Mesenchymal stem cell (in vitro differentiated cells and primary cell): ENCODE results near the gene C3orf85.
A peak's percentile ranks its signal among the peaks of the same experiment; 100 is the strongest.

Source experiments
- DNase-seq: peaks from one replicate; pipeline ENCODE4 v3.0.0-alpha.2; 2013
- H2AFZ ChIP-seq: one replicate; pipeline ENCODE4 v1.6.1; 2013; ENCODE audit warnings: low read depth, mild to moderate bottlenecking, control low read depth, inconsistent platforms, low read length, moderate library complexity
- H2AK5ac ChIP-seq: 2 replicates; pipeline ENCODE4 v1.6.1; 2013; ENCODE audit warnings: low read length, moderate library complexity, mild to moderate bottlenecking, inconsistent platforms; ENCODE audit not compliant: severe bottlenecking
- H2BK120ac ChIP-seq: one replicate; pipeline ENCODE4 v1.6.1; 2013; ENCODE audit warnings: low read depth, mild to moderate bottlenecking, inconsistent platforms, low read length, moderate library complexity
- H2BK12ac ChIP-seq, 2 experiments: one replicate each; pipeline ENCODE4 v1.6.1; 2013; ENCODE audit warnings: inconsistent platforms in 2 of 2, low read length in 2 of 2, mild to moderate bottlenecking in 2 of 2, moderate library complexity in 2 of 2, control low read depth in 1 of 2
- H2BK15ac ChIP-seq: one replicate; pipeline ENCODE4 v1.6.1; 2013; ENCODE audit warnings: mild to moderate bottlenecking, low read depth, inconsistent platforms; ENCODE audit not compliant: poor library complexity, severe bottlenecking
- H2BK5ac ChIP-seq: 2 replicates; pipeline ENCODE4 v1.6.1; 2013; ENCODE audit warnings: low read depth, mild to moderate bottlenecking, low read length, control low read depth, inconsistent platforms; ENCODE audit not compliant: poor library complexity, severe bottlenecking
- H3K14ac ChIP-seq, 2 experiments: one replicate each; pipeline ENCODE4 v1.6.1; 2013; ENCODE audit warnings: inconsistent platforms in 2 of 2, low read length in 2 of 2, control low read depth in 1 of 2, mild to moderate bottlenecking in 1 of 2, moderate library complexity in 1 of 2
- H3K18ac ChIP-seq, 2 experiments: one replicate each; pipeline ENCODE4 v1.6.1; 2013; ENCODE audit warnings: inconsistent platforms in 2 of 2, low read length in 2 of 2, control low read depth in 1 of 2, low read depth in 1 of 2, mild to moderate bottlenecking in 1 of 2
- H3K23ac ChIP-seq, 2 experiments: one replicate each; pipeline ENCODE4 v1.6.1; 2013; ENCODE audit warnings: inconsistent platforms in 2 of 2, low read length in 2 of 2, mild to moderate bottlenecking in 2 of 2, moderate library complexity in 2 of 2, control low read depth in 1 of 2
- H3K27ac ChIP-seq: 2 replicates; pipeline ENCODE4 v1.5.1; 2013; ENCODE audit warnings: mild to moderate bottlenecking, moderate library complexity, low read length, control low read depth, inconsistent platforms; ENCODE audit not compliant: poor library complexity, severe bottlenecking
- H3K27me3 ChIP-seq, 2 experiments: 2 replicates each; pipeline versions ENCODE4 v1.6.1 to v1.7.0; 2013; ENCODE audit warnings: low read length in 2 of 2, mild to moderate bottlenecking in 2 of 2, moderate library complexity in 2 of 2, control low read depth in 1 of 2, inconsistent platforms in 1 of 2; ENCODE audit not compliant: control insufficient read depth in 1 of 2, insufficient read depth in 1 of 2
- H3K36me3 ChIP-seq, 2 experiments: 2 replicates each; pipeline versions ENCODE4 v1.6.1 to v1.7.0; 2013; ENCODE audit warnings: low read length in 2 of 2, control low read depth in 1 of 2, inconsistent platforms in 1 of 2, low read depth in 1 of 2, mild to moderate bottlenecking in 1 of 2; ENCODE audit not compliant: insufficient read depth in 2 of 2, control insufficient read depth in 1 of 2
- H3K4ac ChIP-seq, 2 experiments: one replicate each; pipeline ENCODE4 v1.6.1; 2013; ENCODE audit warnings: inconsistent platforms in 2 of 2, low read length in 2 of 2, mild to moderate bottlenecking in 2 of 2, moderate library complexity in 2 of 2, control low read depth in 1 of 2, low read depth in 1 of 2
- H3K4me1 ChIP-seq: 2 replicates; pipeline ENCODE4 v1.6.1; 2013; ENCODE audit warnings: low read depth, low read length, control low read depth; ENCODE audit not compliant: control insufficient read depth, insufficient read depth
- H3K4me2 ChIP-seq: 2 replicates; pipeline ENCODE4 v1.6.1; 2013; ENCODE audit warnings: low read length, mild to moderate bottlenecking, inconsistent platforms; ENCODE audit not compliant: poor library complexity, severe bottlenecking
- H3K4me3 ChIP-seq, 2 experiments: 2 replicates each; pipeline versions ENCODE4 v1.5.1 to v1.7.0; 2013; ENCODE audit warnings: low read length in 2 of 2, mild to moderate bottlenecking in 2 of 2, control low read depth in 1 of 2, low read depth in 1 of 2; ENCODE audit not compliant: insufficient read depth in 1 of 2
- H3K79me1 ChIP-seq: replicated peaks from 2 replicates; pipeline ENCODE4 v1.6.1; 2013; ENCODE audit warnings: mild to moderate bottlenecking, control low read depth, low read length, inconsistent platforms; ENCODE audit not compliant: poor library complexity, severe bottlenecking
- H3K9ac ChIP-seq: 2 replicates; pipeline ENCODE4 v1.7.0; 2013; ENCODE audit warnings: mild to moderate bottlenecking, low read length, moderate library complexity
- H3K9me3 ChIP-seq: 2 replicates; pipeline ENCODE4 v1.7.0; 2013; ENCODE audit warnings: mild to moderate bottlenecking, low read length; ENCODE audit not compliant: control insufficient read depth
- H4K8ac ChIP-seq: one replicate; pipeline ENCODE4 v1.6.1; 2013; ENCODE audit warnings: inconsistent platforms, mild to moderate bottlenecking, low read length, moderate library complexity
- H4K91ac ChIP-seq: one replicate; pipeline ENCODE4 v1.6.1; 2013; ENCODE audit warnings: mild to moderate bottlenecking, low read length, inconsistent platforms
- WGBS: methylation state at CpG from one replicate; pipeline ENCODE4 v1.1.7; 2013; ENCODE audit warnings: mixed read lengths; 5-methylcytosine and 5-hydroxymethylcytosine counted together

C3orf85 gene

DNA sequence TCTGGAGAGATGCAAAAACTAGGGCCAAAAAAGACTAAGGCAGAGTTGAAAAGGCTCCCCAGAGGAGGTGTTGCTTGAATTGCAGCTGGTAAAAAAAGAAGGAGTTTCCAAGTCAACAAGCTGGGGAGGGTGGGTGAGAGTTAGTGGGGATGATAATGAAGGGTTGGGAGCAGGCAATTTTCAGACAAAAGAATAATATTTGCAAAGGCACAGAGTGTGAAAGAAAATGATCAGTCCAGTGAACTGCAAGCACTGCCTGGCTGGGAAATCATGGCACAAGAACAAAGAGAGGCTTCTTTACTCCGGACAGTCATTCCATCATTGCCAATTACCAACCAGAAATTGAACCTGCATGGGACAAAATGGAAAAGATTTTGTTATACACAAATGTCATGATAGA lies 42.2 kb downstream of the C3orf85 start:
- no peaks in the 10 kb centered on the region for H3K79me1 ChIP-seq
- no peak overlapping the region for H3K27ac ChIP-seq
- H3K27me3 ChIP-seq = no peaks in the 10 kb centered on the region
- no peak overlapping the region for H3K4me3 ChIP-seq
- H3K4me2 ChIP-seq = no peak overlapping the region
- no peak overlapping the region for H3K9ac ChIP-seq
- WGBS = no CpG with 5 or more reads among the region's 1 CpG
- no peak overlapping the region for H2AK5ac ChIP-seq
- H3K36me3 ChIP-seq = no peaks in the 10 kb centered on the region
- no peak overlapping the region for H4K8ac ChIP-seq
- no peaks in the 10 kb centered on the region for H3K4me1 ChIP-seq
- no peak overlapping the region for H2BK120ac ChIP-seq
- H3K23ac ChIP-seq = no peak overlapping the region
- no peak overlapping the region for H2BK5ac ChIP-seq
- H3K18ac ChIP-seq = no peak overlapping the region
- no peak overlapping the region for H2BK15ac ChIP-seq
- H3K9me3 ChIP-seq = peaks cover 4% of the 10 kb centered on the region
- DNase-seq = no peak
- no peak overlapping the region for H2AFZ ChIP-seq
- H3K4ac ChIP-seq = no peak overlapping the region
- H4K91ac ChIP-seq = no peak overlapping the region
- H3K14ac ChIP-seq = no peak overlapping the region
- H2BK12ac ChIP-seq = no peak overlapping the region

- Histone ChIP-seq H2BK15ac (no peak overlapping the region), H3K4me2 (no peak overlapping the region), H2BK12ac (no peak overlapping the region), H3K27ac (no peak overlapping the region), H3K36me3 (no peaks in the 10 kb centered on the region), H3K4me3 (no peak overlapping the region), H2AFZ (no peak overlapping the region), H3K4me1 (peaks cover 2% of the 10 kb centered on the region), H2BK5ac (no peak overlapping the region), H3K18ac (no peak overlapping the region), H3K27me3 (no peaks in the 10 kb centered on the region), H3K9ac (no peak overlapping the region), H4K8ac (no peak overlapping the region), H3K4ac (no peak overlapping the region), H3K23ac (no peak overlapping the region), H3K9me3 (peaks cover 5% of the 10 kb centered on the region), H3K79me1 (no peaks in the 10 kb centered on the region), H2AK5ac (no peak overlapping the region), H3K14ac (no peak overlapping the region), H2BK120ac (no peak overlapping the region), H4K91ac (no peak overlapping the region)
- peak; percentile 59 for DNase-seq
These were observed 48.2 kb downstream of the C3orf85 start for GRCh38 chr3:109184726-109185125.

GRCh38 chr3:109187390-109187789 lies 50.9 kb downstream of the C3orf85 start:
- Histone ChIP-seq H3K79me1 (no peaks in the 10 kb centered on the region), H3K9me3 (peaks cover 5% of the 10 kb centered on the region), H3K27me3 (no peaks in the 10 kb centered on the region), H2BK15ac (peak overlapping the region; percentile 68), H2BK5ac (no peak overlapping the region), H2BK120ac (no peak overlapping the region), H2AK5ac (no peak overlapping the region), H3K4ac (no peak overlapping the region), H4K8ac (no peak overlapping the region), H3K23ac (no peak overlapping the region), H3K9ac (no peak overlapping the region), H2BK12ac (no peak overlapping the region), H3K27ac (no peak overlapping the region), H3K18ac (no peak overlapping the region), H3K4me1 (peaks cover 2% of the 10 kb centered on the region), H3K36me3 (no peaks in the 10 kb centered on the region), H3K4me3 (no peak overlapping the region), H2AFZ (no peak overlapping the region), H4K91ac (no peak overlapping the region), H3K14ac (no peak overlapping the region), H3K4me2 (no peak overlapping the region)
- 83% methylated on average over 5 of the region's 5 CpGs for WGBS
- DNase-seq = no peak

DNA sequence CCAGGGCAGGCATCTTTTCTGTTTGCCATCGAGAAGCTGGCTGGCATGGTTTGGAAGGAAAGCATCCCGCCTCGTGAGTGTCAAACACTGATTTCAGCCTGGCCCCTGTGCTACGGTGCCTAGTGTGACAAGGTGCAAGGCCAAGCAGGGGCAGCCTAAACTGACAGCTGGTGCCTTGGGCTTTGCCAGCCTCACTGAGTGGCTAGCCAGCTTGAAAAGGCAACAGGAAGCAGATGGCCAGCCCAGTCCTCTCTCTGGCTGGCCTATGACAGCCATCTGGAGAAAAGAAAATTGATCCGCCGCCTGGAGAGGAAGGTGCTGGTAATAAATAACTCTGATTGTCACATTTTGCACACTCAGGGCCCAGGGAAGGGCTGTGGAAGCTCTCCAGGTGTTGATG lies 52.2 kb downstream of the C3orf85 start:
- Histone ChIP-seq H3K4me1 (peaks cover 2% of the 10 kb centered on the region), H2BK15ac (no peak overlapping the region), H3K14ac (no peak overlapping the region), H3K27me3 (no peaks in the 10 kb centered on the region), H3K18ac (no peak overlapping the region), H3K9ac (no peak overlapping the region), H2BK5ac (no peak overlapping the region), H3K27ac (no peak overlapping the region), H2BK12ac (no peak overlapping the region), H4K8ac (no peak overlapping the region), H2AK5ac (no peak overlapping the region), H2AFZ (no peak overlapping the region), H3K79me1 (no peaks in the 10 kb centered on the region), H3K4me3 (no peak overlapping the region), H2BK120ac (no peak overlapping the region), H3K23ac (no peak overlapping the region), H4K91ac (no peak overlapping the region), H3K36me3 (no peaks in the 10 kb centered on the region), H3K4me2 (no peak overlapping the region), H3K9me3 (peaks cover 3% of the 10 kb centered on the region), H3K4ac (no peak overlapping the region)
- no peak for DNase-seq
- WGBS = 89% methylated on average over 6 of the region's 6 CpGs
